Sigmoid colon (tissue), 3 donors: ENCODE measurements around the gene ABCB1.

ENCODE experiments used
- POLR2A ChIP-seq, 2 donors: fragments of 450-650 bp; IDR thresholded peaks; one replicate each; pipeline ENCODE4 v1.6.1; 2016; ENCODE audit warnings: antibody characterized with exemption in 2 of 2, mild to moderate bottlenecking in 2 of 2, moderate library complexity in 2 of 2
- TF ChIP-seq, protein P1 (sequence below), 4 experiments: fragments of 450-650 bp in 3 of 4; fragments of 200-600 bp in 1 of 4; IDR thresholded peaks; one replicate each; pipeline ENCODE4 v1.5.1; 2016 to 2019; ENCODE audit warnings: antibody characterized with exemption in 4 of 4, mild to moderate bottlenecking in 3 of 4, moderate library complexity in 2 of 4

- TF ChIP-seq, protein P1, sequence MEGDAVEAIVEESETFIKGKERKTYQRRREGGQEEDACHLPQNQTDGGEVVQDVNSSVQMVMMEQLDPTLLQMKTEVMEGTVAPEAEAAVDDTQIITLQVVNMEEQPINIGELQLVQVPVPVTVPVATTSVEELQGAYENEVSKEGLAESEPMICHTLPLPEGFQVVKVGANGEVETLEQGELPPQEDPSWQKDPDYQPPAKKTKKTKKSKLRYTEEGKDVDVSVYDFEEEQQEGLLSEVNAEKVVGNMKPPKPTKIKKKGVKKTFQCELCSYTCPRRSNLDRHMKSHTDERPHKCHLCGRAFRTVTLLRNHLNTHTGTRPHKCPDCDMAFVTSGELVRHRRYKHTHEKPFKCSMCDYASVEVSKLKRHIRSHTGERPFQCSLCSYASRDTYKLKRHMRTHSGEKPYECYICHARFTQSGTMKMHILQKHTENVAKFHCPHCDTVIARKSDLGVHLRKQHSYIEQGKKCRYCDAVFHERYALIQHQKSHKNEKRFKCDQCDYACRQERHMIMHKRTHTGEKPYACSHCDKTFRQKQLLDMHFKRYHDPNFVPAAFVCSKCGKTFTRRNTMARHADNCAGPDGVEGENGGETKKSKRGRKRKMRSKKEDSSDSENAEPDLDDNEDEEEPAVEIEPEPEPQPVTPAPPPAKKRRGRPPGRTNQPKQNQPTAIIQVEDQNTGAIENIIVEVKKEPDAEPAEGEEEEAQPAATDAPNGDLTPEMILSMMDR (IDR thresholded peaks at IDR 0.05): no peak
- no peak for TF ChIP-seq POLR2A (IDR thresholded peaks at IDR 0.05)
Measured at GRCh38 chr7:87570178-87570577, 30.5 kb downstream of the ABCB1 start.
